NCI-H82 treated with DMSO at 0.1 percent for 48 hours (cell line): Measurements from ENCODE around the gene EXOSC7.

Experiments used
- DNase-seq: peaks from one replicate; lab custom pipeline; 2025; ENCODE audit not compliant: unreplicated experiment; lab: John Stamatoyannopoulos, UW

Gene EXOSC7

GRCh38 chr3:44992555-44993470, 16.8 kb downstream of the EXOSC7 start:
- DNase-seq = no peak

GRCh38 chr3:44993471-44994205, 17.6 kb downstream of the EXOSC7 start:
- no peak for DNase-seq

- DNase-seq = no peak
Observed at GRCh38 chr3:44995142-44995770, 19.2 kb downstream of the EXOSC7 start.

- no peak for DNase-seq
Observed at GRCh38 chr3:44996556-44996969, 20.5 kb downstream of the EXOSC7 start.

GRCh38 chr3:44999782-45000181, 23.7 kb downstream of the EXOSC7 start:
- no peak for DNase-seq

GRCh38 chr3:45000823-45001222, 24.8 kb downstream of the EXOSC7 start:
- no peak for DNase-seq

GRCh38 chr3:45001738-45002137, 25.7 kb downstream of the EXOSC7 start:
- DNase-seq = no peak

GRCh38 chr3:45002139-45002660, 26.2 kb downstream of the EXOSC7 start:
- DNase-seq = no peak

- DNase-seq = no peak
Observed at GRCh38 chr3:45002720-45003119, 26.7 kb downstream of the EXOSC7 start.

GRCh38 chr3:45003406-45003805, 27.4 kb downstream of the EXOSC7 start:
- no peak for DNase-seq

- DNase-seq = no peak
Observed at GRCh38 chr3:45003859-45004258, 27.8 kb downstream of the EXOSC7 start.

- no peak for DNase-seq
Observed at GRCh38 chr3:45007091-45007490, 31.0 kb downstream of the EXOSC7 start.

GRCh38 chr3:45008117-45008516, 32.1 kb downstream of the EXOSC7 start:
- no peak for DNase-seq

- DNase-seq = no peak
Observed at GRCh38 chr3:45009868-45010267, 33.8 kb downstream of the EXOSC7 start.

GRCh38 chr3:45010811-45011333, 34.8 kb downstream of the EXOSC7 start:
- DNase-seq = no peak

- no peak for DNase-seq
Observed at GRCh38 chr3:45011756-45012508, 35.9 kb downstream of the EXOSC7 start.

GRCh38 chr3:45012577-45012976, 36.5 kb downstream of the EXOSC7 start:
- DNase-seq = no peak

- DNase-seq = no peak
Observed at GRCh38 chr3:45016916-45017315, 40.9 kb downstream of the EXOSC7 start.

GRCh38 chr3:45017821-45018220, 41.8 kb downstream of the EXOSC7 start:
- no peak for DNase-seq

GRCh38 chr3:45020534-45020933, 44.5 kb downstream of the EXOSC7 start:
- DNase-seq = no peak
